Limb (tissue), 2 donors: ENCODE results near the gene CA9.

Experiments used
- DNase-seq, 2 donors: peaks; one replicate each; pipeline ENCODE4 v3.0.0-alpha.2; 2016; ENCODE audit errors: extremely low spot score in 2 of 2

The CA9 gene

DNA sequence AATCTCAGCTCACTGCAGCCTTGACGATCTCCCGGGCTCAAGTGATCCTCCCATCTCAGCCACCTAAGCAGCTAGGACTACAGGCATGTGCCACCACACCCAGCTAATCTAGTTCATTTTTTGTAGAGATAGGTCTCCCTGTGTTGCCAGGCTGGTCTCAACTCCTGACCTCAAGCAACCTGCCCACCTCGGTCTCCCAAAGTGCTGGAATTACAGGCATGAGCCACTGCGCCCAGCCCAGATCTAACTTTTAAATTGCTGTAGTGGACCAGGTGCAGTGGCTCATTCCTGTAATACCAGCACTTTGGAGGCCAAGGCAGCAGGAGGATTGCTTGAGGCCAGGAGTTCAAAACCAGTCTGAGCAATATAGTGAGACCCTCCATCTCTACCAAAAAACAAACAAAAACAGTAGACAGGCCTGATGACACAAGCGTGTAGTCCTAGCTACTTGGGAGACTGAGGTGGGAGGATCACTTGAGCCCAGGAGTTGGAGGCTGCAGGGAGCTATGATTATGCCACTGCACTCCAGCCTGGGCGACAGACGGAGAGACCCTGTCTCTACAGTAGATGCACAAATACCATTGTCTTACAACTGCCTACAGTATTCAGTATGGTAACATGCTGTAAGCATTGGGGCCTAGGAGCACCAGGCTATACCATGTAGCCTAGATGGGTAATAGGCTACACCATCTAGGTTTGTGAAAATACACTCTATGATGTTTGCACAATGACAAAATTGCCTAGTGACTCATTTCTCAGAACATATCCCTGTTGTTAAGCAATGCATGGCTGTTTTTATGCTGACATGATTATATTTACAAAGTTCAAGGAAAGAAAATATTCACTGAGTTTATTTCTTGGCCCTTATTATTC, 21.5 kb upstream of the CA9 start:
- DNase-seq, result no peak

GRCh38 chr9:35652829-35653209, 20.9 kb upstream of the CA9 start:
- DNase-seq, result no peak

- no peak for DNase-seq
Observed at GRCh38 chr9:35653611-35654010, 20.1 kb upstream of the CA9 start.

- no peak for DNase-seq
Observed at GRCh38 chr9:35656348-35656747, 17.4 kb upstream of the CA9 start.

DNA sequence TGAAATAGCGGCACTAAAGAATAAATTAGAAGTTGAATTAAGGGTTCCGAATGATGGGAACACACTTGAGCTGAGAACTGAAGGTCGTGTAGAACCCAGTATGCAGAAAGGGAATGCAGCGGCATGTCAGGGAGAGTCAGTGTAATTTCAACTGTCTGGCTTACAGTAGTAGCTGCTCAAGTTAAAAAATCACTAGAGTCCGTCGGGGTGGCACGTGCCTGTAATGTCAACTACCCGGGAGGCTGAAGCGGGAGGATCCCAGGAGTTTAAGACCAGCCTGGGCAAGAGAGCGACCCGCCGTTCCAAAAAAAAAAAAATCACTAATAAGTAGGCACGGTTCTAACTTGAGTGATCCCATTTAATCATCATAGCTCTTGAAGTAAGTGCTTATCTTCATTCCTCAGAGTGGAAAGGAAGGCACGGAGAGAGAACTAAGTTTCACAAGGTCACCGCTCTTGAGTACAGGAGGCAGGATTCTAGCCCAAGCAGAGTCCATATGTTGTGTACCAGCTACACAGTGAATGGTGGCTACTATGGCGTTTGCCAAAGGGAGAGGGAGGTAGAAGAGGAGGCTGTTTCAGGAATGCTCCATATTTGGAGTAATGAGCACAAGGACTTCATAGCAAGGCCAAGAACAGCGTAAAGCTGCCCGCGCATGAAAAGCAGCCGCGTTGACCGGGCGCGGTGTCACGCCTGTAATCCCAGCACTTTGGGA, 16.7 kb upstream of the CA9 start:
- peak in 1 of 2 donors; percentile 63 for DNase-seq

- peak; percentile 97 to 99 for DNase-seq
Observed at GRCh38 chr9:35657546-35658136, 16.1 kb upstream of the CA9 start, which contains the start of gene RMRP. Gene RMRP, minus strand, starts transcription at chr9:35658019.

DNA sequence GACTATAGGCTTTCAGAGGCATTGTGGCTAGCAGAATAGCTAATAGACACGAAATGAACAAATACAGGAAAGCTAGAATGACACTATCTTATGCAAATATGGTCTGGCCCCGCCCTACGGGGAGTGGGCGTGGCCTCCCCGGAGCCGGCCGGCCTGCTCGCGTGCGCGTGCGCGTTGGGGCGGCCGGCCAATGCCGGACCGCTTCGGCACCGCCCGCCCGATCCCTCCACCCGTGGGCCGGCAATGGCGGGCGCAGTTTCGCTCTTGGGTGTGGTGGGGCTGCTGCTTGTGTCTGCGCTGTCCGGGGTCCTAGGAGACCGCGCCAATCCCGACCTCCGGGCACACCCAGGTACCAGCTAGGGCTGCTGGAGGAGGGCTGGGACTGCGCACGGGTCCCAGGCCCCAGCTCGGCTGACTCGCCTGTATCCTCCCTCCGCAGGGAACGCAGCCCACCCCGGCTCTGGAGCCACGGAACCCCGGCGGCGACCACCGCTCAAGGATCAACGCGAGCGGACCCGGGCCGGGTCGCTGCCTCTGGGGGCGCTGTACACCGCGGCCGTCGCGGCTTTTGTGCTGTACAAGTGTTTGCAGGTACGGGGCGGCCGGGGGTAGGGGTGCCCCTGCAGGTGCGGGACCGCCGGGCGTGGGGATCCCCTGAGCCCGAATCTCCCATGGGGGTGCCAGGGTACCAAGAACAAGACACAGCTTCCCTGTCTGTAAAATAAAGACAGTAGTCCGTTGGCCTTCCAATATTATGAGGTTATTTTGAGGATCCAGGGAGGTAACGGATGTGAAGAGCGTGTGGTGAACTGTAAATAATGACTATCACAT, 15.4 kb upstream of the CA9 start, which contains the start of gene CCDC107:
Gene CCDC107, plus strand, starts transcription at position 156 of the 831 bp plus-strand sequence. Its CDS starts 88 bp downstream, at position 244.
- DNase-seq, result peak; percentile 88 to 94

- DNase-seq, result peak; percentile 47 to 57
Observed at GRCh38 chr9:35658968-35659220, 14.8 kb upstream of the CA9 start.

GRCh38 chr9:35659340-35659739, 14.4 kb upstream of the CA9 start:
- DNase-seq, result no peak

GRCh38 chr9:35660966-35661415, 12.7 kb upstream of the CA9 start:
- DNase-seq, result no peak

- DNase-seq, result no peak
Observed at GRCh38 chr9:35661756-35662350, 11.9 kb upstream of the CA9 start.

- DNase-seq, result no peak
Observed at GRCh38 chr9:35662437-35662836, 11.3 kb upstream of the CA9 start.

GRCh38 chr9:35664531-35665470, 8.9 kb upstream of the CA9 start, which contains the start of gene ARHGEF39:
Gene ARHGEF39, minus strand, starts transcription at chr9:35665195. Its CDS starts 26 bp downstream, at chr9:35665169.
- DNase-seq, result peak; percentile 79 to 89

DNA sequence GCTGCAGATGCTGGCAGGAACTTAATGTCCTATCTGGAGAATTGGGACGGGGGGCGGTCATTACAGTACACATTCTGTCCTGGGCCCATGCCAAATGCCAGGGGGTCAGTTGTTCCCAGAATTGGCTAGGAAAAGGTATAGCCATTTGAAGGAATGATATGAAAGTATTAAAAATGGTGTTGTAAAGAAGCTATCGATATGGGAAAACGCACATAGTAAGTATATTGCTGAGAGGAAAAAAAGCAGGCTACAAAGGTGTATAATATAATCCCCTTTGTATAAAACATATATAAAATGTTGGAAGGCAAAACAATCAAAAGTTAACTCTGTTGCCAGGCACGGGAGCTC, 8.3 kb upstream of the CA9 start:
- no peak for DNase-seq

GRCh38 chr9:35666045-35666444, 7.7 kb upstream of the CA9 start:
- no peak for DNase-seq

DNA sequence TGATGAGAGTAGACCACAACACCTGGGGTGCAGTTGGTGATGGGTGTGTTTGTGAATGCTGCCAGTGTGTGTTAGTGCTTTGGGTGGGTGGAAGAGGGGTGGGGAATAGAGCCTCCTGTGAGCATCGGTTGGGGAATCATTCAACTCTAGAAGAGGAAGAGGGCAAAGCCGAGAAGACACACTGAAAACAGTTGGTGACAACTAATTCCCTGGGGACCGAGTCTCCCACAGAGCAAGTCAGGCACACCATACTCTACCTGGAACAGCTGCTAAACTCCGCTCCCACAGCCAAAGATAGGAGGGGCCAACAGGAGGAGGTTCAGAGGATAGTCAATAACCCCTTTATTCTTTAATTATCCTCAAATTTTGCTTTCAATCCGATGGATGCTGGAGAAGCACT, 7.2 kb upstream of the CA9 start:
- no peak for DNase-seq

GRCh38 chr9:35667939-35668338, 5.8 kb upstream of the CA9 start:
- no peak for DNase-seq

GRCh38 chr9:35669331-35670145, 4.2 kb upstream of the CA9 start:
- DNase-seq, result no peak

DNA sequence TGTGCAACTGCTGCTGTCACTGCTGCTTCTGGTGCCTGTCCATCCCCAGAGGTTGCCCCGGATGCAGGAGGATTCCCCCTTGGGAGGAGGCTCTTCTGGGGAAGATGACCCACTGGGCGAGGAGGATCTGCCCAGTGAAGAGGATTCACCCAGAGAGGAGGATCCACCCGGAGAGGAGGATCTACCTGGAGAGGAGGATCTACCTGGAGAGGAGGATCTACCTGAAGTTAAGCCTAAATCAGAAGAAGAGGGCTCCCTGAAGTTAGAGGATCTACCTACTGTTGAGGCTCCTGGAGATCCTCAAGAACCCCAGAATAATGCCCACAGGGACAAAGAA, 265 bp downstream of the CA9 start:
- no peak for DNase-seq
